Activated CD8-positive, alpha-beta memory T cell treated with anti-CD3 and anti-CD28 coated beads for 1 hour (primary cell): Measurements from ENCODE around the gene SLC12A7.
"Not testable (repeated sequence)": the region's sequence is repeated elsewhere in the genome, so short reads cannot be mapped to it uniquely, and the experiment has no call there.

ENCODE experiments used
- DNase-seq, 2 donors: peaks; one replicate each; pipeline ENCODE4 v3.0.0-alpha.2; 2020; ENCODE audit warnings: low read depth in 1 of 2; ENCODE audit errors: extremely low read depth in 1 of 2

The SLC12A7 gene

DNA sequence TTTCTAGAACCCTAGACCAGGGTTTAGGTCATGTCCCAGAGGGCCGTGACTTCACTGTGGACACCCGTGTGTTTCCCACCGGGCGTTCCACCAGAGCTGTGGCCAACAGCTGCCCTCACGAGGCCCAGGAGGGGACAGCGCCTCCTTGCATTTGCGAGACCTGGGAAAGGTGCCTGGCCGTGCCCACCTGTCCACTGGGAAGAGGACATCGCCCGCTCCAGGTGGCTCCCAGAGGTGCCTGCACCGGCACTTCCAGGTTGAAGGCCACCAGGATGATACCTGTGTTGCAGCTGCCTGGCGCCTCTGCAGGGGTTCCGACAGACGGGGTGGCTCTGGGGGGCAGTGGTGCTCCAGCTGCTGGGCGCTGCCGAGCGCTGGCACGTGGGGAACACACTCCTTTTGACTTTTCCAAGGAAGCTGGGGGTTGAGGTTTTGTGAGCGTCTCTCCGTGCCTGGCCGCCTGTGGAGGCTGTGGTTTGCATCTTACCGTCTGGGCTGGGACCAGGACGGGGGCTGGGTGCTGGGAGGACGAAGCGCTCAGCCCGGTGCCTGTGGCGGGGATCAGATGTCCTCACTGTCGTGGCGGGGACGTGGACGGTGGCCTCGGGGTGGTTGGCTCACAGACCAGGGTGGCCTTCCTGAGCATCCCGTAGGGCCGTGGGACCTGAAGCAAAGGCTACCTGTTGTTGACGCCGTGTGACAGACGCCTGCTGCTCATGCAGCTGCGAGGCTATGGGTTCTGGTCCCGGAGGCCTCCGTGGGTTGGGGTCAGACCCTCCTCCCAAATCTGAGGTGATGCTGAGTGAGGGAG is 84.0 kb downstream of the SLC12A7 start:
- no peak for DNase-seq

DNA sequence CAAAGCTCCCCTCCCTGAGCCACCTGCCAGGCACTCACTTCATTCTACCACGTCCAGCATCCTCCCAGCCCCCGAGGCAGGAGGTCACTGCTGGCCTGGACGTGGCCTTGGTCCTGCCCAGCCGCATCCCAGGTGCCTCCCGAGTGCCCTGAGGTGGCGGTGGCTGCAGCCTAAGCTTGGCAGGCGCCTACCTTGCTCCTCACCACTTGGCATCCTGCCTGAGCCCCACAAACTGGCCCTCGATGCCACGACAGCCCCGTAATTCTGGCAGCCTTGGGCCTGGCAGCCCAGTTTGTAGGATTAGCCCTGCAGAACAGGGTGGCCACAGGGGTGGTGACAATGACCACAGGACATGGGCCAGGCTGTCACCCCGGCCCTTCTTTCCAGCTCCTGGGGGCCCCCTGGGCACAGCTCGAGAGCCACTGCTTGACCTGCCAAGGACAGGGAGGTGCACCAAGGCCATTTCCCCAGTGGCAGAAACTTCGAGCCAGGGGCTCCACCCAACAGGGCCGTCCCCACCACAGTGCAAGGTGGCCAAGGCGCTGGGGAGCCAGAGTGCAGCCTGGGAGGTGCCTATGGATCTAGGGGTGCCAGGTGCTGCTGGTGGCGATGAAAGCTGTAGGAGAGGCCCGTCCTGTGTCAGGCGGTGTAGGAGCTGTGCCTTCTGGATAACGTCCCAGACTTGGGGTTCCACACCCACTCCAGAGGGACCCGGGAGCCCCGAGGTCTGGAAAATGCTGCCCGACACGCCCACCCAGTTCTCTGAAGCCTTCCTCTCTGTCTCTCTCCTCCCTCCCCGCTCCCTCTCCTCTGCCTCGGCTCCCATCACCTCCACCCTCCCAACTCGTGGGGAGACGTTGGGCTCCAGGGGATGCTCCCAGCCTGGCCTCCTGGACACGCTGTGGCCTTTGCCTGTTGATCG is 84.9 kb downstream of the SLC12A7 start:
- no peak for DNase-seq

- DNase-seq: not testable (repeated sequence)
These were observed 89.9 kb downstream of the SLC12A7 start for GRCh38 chr5:1021969-1022336.

DNA sequence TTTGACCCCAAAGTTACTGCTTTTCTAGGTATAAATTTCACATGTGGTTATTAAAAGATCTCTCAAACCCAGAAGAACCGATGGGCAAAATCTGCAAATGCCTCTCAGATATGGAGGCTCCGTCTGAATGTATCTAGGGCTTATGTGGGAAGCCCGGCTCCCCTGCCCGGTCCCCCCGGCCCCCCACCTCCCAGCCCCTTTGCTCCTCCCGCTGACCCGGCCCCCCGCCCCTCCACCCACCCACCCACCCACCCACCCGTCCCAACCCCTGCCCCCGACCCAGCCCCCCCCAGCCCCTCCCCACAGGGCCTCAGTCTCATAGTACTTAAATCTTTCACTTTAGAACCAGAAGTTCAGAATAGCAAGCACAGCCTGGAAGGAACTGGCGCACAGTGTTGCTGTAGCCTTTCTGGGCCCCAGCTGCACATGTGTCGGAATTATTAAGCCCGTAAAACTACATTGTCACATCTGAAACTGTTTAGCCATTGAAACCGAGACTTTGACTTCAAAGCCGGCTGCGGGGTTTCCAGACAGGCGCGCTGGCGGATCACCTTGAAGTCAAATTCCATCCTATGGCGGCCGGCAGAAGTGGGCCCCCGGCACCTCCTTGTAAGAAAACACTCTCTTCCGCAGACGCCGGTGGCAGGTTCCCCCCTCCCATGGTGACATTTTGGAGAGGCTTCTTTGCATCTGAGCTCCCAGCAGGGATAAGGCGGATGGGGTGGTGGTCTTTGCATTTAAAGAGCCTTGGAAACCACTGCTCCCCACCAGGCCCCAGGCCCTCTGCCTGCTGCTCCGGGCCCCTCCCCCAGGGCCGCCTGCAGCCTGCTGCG is 90.5 kb downstream of the SLC12A7 start:
- DNase-seq: no peak

GRCh38 chr5:1020452-1020961 is 91.4 kb downstream of the SLC12A7 start:
- no peak for DNase-seq

- DNase-seq: no peak
These were observed 92.6 kb downstream of the SLC12A7 start for GRCh38 chr5:1019001-1019905.

- DNase-seq: no peak
These were observed 93.3 kb downstream of the SLC12A7 start for GRCh38 chr5:1018596-1018995.

DNA sequence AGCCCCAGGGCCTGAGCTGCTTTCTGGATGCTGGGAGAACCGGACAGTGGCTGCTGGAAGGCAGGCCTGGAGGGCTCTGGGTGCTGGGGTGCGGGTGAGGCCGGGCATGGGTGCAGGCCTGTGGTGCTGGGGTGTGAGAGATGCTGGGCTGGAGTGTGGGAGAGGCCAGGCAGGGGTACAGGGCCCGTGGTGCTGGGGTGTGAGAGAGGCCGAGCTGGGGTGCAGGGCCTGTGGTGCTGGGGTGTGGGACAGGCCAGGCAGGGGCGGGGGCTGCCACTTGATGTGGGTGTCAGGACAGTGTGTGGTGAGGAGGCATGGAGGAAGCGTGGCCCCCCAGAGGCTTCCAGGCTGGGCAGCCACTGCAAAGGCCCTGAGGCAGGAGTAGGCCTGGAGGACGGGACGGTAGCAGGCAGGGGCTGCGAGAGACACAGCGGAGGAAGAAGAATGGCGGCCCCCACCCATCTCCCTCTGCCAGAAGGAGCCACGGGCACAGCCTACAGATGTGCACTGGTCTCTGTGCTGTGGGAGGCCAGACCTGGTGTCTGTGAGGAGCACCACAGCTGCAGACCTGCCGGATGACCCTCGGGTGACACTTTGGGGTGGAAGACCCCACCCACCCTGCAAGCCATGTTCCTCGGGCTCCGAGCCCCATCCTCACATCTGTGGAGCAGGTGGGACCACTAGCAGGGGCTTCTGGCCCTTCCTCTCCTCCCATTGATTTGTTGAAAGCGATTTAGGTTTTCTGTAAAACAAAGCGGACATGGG is 94.0 kb downstream of the SLC12A7 start:
- no peak for DNase-seq

GRCh38 chr5:1017056-1017455 is 94.8 kb downstream of the SLC12A7 start:
- no peak for DNase-seq

DNA sequence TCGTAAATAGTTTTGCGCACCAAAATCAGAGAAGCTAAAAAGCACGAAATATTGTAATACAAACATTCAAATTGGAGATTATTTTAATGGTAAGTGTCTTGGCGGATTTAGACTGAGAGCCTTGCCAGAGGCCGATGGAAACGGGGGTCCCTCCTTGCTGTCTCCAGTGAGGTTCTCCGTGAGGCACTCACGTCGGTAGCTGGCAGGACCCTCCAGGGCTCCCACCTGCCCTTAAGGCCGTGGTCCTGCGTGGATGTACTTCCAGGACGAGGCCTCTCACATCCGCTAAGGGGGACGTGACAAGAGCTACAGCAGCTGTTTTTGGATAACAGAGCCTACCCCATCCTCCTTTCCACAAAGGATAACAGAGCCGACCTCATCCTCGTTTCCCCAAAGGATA is 95.4 kb downstream of the SLC12A7 start:
- no peak for DNase-seq

GRCh38 chr5:1016036-1016435 is 95.8 kb downstream of the SLC12A7 start:
- DNase-seq: no peak

GRCh38 chr5:1015507-1015906 is 96.4 kb downstream of the SLC12A7 start:
- DNase-seq: no peak

DNA sequence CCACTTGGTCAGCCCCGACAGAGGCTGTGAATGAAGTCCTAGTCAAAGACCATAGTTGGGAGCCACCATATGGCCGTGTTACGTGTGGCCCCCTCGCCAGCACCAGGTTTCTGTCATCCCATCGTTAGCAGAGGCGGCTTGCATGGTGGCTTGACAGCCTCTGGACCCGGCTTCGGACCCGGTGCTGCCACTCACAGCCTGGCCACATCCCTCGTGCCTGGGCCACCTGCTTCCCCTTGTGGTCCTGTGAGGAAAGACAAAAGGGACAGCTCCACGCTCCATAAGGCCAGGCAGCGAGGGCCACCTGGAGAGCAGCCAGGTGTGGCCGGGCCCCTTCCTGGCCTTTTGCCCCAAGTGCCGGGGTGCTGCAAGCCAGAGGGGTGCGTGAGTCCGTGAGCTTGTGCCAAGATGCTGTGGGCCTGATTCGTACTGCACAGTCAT is 97.1 kb downstream of the SLC12A7 start:
- DNase-seq: no peak

- no peak for DNase-seq
These were observed 97.5 kb downstream of the SLC12A7 start for GRCh38 chr5:1014346-1014745.

DNA sequence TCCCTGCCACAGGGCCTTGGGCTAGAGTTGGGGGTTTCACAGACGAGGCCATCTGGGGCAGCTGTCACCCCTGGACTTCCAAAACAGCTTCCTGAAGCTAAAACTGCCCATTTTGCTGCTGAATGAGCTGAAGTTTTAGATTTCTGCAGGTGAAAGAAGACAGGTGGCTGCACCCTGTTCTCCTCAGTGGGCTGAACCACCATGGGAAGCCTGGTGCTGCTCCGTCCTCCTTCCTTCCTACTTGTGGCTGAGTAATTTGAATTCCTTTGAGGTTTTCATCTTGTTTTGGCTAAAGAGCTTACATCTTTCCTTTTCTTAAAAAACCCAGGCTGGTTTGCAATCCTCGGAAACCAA is 97.9 kb downstream of the SLC12A7 start:
- no peak for DNase-seq

- no peak for DNase-seq
These were observed 98.5 kb downstream of the SLC12A7 start for GRCh38 chr5:1013238-1013947.

- DNase-seq: no peak
These were observed 99.0 kb downstream of the SLC12A7 start for GRCh38 chr5:1012900-1013237.

DNA sequence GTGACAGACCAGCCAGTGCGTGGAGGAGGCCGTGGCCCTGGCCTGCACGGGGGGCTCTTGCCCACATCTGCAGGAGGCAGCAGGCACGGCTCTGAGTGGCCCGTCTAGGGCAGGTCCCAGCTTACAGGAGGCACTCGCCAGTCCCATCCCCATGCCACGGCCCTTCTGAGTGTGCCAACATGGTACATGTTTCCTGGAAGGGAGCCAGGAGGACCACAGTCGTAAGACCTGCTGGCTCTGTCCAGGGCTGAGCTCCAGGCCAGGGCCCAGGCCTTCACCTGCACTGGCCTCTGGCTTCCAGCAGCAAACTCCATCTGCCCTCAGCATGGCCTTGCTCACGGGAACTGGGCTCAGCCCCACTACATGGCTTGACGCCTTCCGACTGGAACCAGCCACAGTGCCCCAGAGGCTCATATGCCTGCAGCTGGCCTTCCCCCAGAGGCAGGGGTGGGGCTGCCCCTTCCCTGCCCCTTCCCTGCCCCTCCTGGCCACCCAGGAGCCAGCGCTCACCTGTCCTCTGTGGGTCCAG is 99.5 kb downstream of the SLC12A7 start:
- no peak for DNase-seq
